MCF 10A (cell line): ENCODE measurements around the gene ZBTB18. TPM values are rescaled to one million over a fixed set of nuclear protein-coding genes. Genes with fewer than 3 reads are reported as not detected.
A peak's percentile ranks its signal among the peaks of the same experiment; 100 is the strongest.
"Not testable (repeated sequence)": the region's sequence is repeated elsewhere in the genome, so short reads cannot be mapped to it uniquely, and the experiment has no call there.

Experiments
- BruUV-seq: library from RNA; stranded (reverse); fragments of 400-500 nt; replicated peaks from 2 replicates; lab custom pipeline; 2021; lab: Mats Ljungman, UMichigan
- CTCF ChIA-PET: fragments of 300-600 bp; sonication (Branson Sonifier 250); formaldehyde crosslinking; extraction: SDS; loops from one replicate; lab custom pipeline; 2021; ENCODE audit warnings: antibody characterized with exemption, inconsistent platforms; lab: Yijun Ruan, JAX
- POLR2A ChIA-PET: fragments of 300-600, 350-650 bp; sonication (Branson Sonifier 250); formaldehyde crosslinking; extraction: SDS; loops from one replicate; lab custom pipeline; 2020; ENCODE audit warnings: antibody characterized with exemption, inconsistent platforms; lab: Yijun Ruan, JAX
- DNase-seq: peaks from one replicate; pipeline ENCODE4 v3.0.0-alpha.2; 2018; ENCODE audit not compliant: unreplicated experiment
- H3K27ac Mint-ChIP-seq: one replicate; pipeline ENCODE4 v1.8.0; 2022; ENCODE audit warnings: mild to moderate bottlenecking, low read depth, mixed read lengths; ENCODE audit not compliant: unreplicated experiment
- H3K27me3 Mint-ChIP-seq: one replicate; pipeline ENCODE4 v1.8.0; 2022; ENCODE audit warnings: mixed read lengths; ENCODE audit not compliant: insufficient read depth, unreplicated experiment
- H3K36me3 Mint-ChIP-seq: one replicate; pipeline ENCODE4 v1.8.0; 2022; ENCODE audit warnings: mild to moderate bottlenecking, moderate library complexity, mixed read lengths; ENCODE audit not compliant: insufficient read depth, unreplicated experiment
- H3K4me1 Mint-ChIP-seq: one replicate; pipeline ENCODE4 v1.8.0; 2022; ENCODE audit warnings: mixed read lengths; ENCODE audit not compliant: insufficient read depth, unreplicated experiment
- H3K4me3 Mint-ChIP-seq: one replicate; pipeline ENCODE4 v1.8.0; 2022; ENCODE audit warnings: mild to moderate bottlenecking, moderate library complexity, mixed read lengths; ENCODE audit not compliant: unreplicated experiment
- H3K9me3 Mint-ChIP-seq: one replicate; pipeline ENCODE4 v1.8.0; 2022; ENCODE audit warnings: mixed read lengths; ENCODE audit not compliant: unreplicated experiment
- CTCF ChIP-seq: fragments of 200-600 bp; IDR thresholded peaks from one replicate; pipeline ENCODE4 v1.8.0; 2022; ENCODE audit warnings: antibody characterized with exemption, mild to moderate bottlenecking; ENCODE audit not compliant: unreplicated experiment
- intact Hi-C: fragments of 100-400 bp; cut with micrococcal nuclease; formaldehyde crosslinking; loops from 2 replicates; pipeline ENCODE4 v1.14.1; 2022
- total RNA-seq: library from RNA; stranded (reverse); gene quantifications from 2 replicates; pipeline ENCODE4 v1.2.3, GENCODE V29; 2022

Gene ZBTB18
- total RNA-seq, 1 experiment from 2014 or later: 16.5 TPM

GRCh38 chr1:244042293-244042692, 8.8 kb upstream of the ZBTB18 start:
- DNase-seq: no peak
- no TSS peak for BruUV-seq
- peaks cover 10% of the 10 kb centered on the region for H3K4me1 Mint-ChIP-seq
- no peak for TF ChIP-seq CTCF
- no peak overlapping the region for H3K4me3 Mint-ChIP-seq
- intact Hi-C loops: loop anchor here (10.0 kb wide), 1 partner anchor 247 kb away; no protein-coding TSS in a partner anchor
- no peaks in the 10 kb centered on the region for H3K36me3 Mint-ChIP-seq
- H3K27me3 Mint-ChIP-seq: peaks cover 13% of the 10 kb centered on the region
- ChIA-PET CTCF (interaction anchor here (0.6 kb wide), 1 partner anchor 13 kb away, joined by 4 read pairs; no protein-coding TSS in a partner anchor), POLR2A (interaction anchor here (0.6 kb wide), 1 partner anchor 214 kb away, joined by 3 read pairs; no protein-coding TSS in a partner anchor)
- no peak overlapping the region for H3K27ac Mint-ChIP-seq
- no peaks in the 10 kb centered on the region for H3K9me3 Mint-ChIP-seq

DNA sequence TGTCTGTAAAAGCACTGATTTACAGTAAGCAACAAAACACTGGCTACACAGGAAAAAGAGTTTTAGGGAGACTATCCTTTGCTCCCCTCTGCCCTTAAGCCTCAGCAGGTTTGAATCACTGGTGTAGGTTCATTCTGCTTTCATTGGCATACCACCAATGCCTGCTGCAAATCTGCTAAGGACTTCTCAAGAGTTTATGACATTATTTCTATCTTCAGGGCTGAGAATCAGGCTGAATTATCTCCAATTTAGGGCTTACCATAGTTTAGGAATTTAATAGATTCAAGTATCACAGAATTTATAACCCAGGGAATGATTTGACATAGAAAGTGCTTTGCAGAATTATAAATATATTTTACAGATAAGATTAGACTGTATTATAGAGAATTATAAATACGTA, 6.7 kb upstream of the ZBTB18 start:
- no peak for DNase-seq
- BruUV-seq: no TSS peak
- intact Hi-C loops: loop anchor here (10.0 kb wide), 1 partner anchor 250 kb away; no protein-coding TSS in a partner anchor
- Mint-ChIP-seq H3K36me3 (no peaks in the 10 kb centered on the region), H3K27ac (no peak overlapping the region), H3K4me3 (no peak overlapping the region), H3K27me3 (peaks cover 13% of the 10 kb centered on the region), H3K4me1 (peaks cover 14% of the 10 kb centered on the region), H3K9me3 (no peaks in the 10 kb centered on the region)
- TF ChIP-seq CTCF: no peak
- POLR2A ChIA-PET: interaction anchor here (0.7 kb wide), 1 partner anchor 81 kb away, joined by 3 read pairs; no protein-coding TSS in a partner anchor
- CTCF ChIA-PET: no interaction called here

GRCh38 chr1:244046254-244046653, 4.8 kb upstream of the ZBTB18 start:
- Mint-ChIP-seq H3K27me3 (peaks cover 13% of the 10 kb centered on the region), H3K27ac (peak overlapping the region; percentile 87), H3K4me1 (peaks cover 30% of the 10 kb centered on the region)
- intact Hi-C loops: loop anchor here (5.0 to 10.0 kb wide), 4 partner anchors 34 to 406 kb away; partner anchors contain the start of gene ADSS2
- H3K4me3 Mint-ChIP-seq, H3K9me3 Mint-ChIP-seq, BruUV-seq, H3K36me3 Mint-ChIP-seq, DNase-seq: not testable (repeated sequence)
- ChIA-PET POLR2A (interaction anchor here (0.7 to 4.5 kb wide), 17 partner anchors 8 to 404 kb away, joined by 3 to 44 read pairs (median 8); partner anchors contain the start of gene AKT3), CTCF (interaction anchor here (1.3 to 2.8 kb wide), 3 partner anchors 10 to 225 kb away, joined by 3 to 10 read pairs (median 4); no protein-coding TSS in a partner anchor)

GRCh38 chr1:244046907-244047611, 4.0 kb upstream of the ZBTB18 start:
- Mint-ChIP-seq H3K27ac (peak overlapping the region; percentile 87), H3K9me3 (no peaks in the 10 kb centered on the region), H3K4me3 (peak overlapping the region; percentile 94), H3K27me3 (peaks cover 13% of the 10 kb centered on the region), H3K36me3 (no peaks in the 10 kb centered on the region), H3K4me1 (peaks cover 32% of the 10 kb centered on the region)
- intact Hi-C loops: loop anchor here (5.0 to 10.0 kb wide), 4 partner anchors 35 to 405 kb away; partner anchors contain the start of gene ADSS2
- ChIA-PET POLR2A (interaction anchor here (0.6 to 4.5 kb wide), 67 partner anchors 9 to 1311 kb away, joined by 3 to 44 read pairs (median 4); partner anchors contain the start of genes AKT3 and SDCCAG8), CTCF (interaction anchor here (0.6 to 2.8 kb wide), 10 partner anchors 9 to 1578 kb away, joined by 3 to 10 read pairs (median 3); no protein-coding TSS in a partner anchor)
- TF ChIP-seq CTCF: no peak
- DNase-seq: peak; percentile 37
- no TSS peak for BruUV-seq
